Subcutaneous adipose tissue (tissue), 4 donors: ENCODE data around the gene FERMT2. TPM values are rescaled to one million over a fixed set of nuclear protein-coding genes. Genes with fewer than 3 reads are reported as not detected.

Experiments
- CTCF ChIP-seq: fragments of 450-650 bp; IDR thresholded peaks from one replicate; pipeline ENCODE4 v1.5.1; 2016; ENCODE audit warnings: low read depth, mild to moderate bottlenecking, control low read depth, antibody characterized with exemption, moderate library complexity
- total RNA-seq, 4 donors: library from RNA; depleted of rRNA; stranded (reverse); fragments of >200 nt; gene quantifications; one replicate each; pipeline ENCODE4 v1.1.0, GENCODE V29; 2016

Gene FERMT2
- total RNA-seq, 4 donors from 2014 or later: 154 to 252 (median 206) TPM

GRCh38 chr14:52987042-52987441 is 36.2 kb upstream of the FERMT2 start:
- TF ChIP-seq CTCF: no peak

GRCh38 chr14:52977798-52978197 is 26.9 kb upstream of the FERMT2 start:
- no peak for TF ChIP-seq CTCF

GRCh38 chr14:52974406-52974805 is 23.6 kb upstream of the FERMT2 start:
- no peak for TF ChIP-seq CTCF

GRCh38 chr14:52961060-52961639 is 10.3 kb upstream of the FERMT2 start:
- TF ChIP-seq CTCF: no peak

GRCh38 chr14:52960627-52961026 is 9.8 kb upstream of the FERMT2 start:
- no peak for TF ChIP-seq CTCF

- TF ChIP-seq CTCF: no peak
Measured at GRCh38 chr14:52954346-52955214, 3.7 kb upstream of the FERMT2 start.

GRCh38 chr14:52951681-52952554 is 1.1 kb upstream of the FERMT2 start:
- no peak for TF ChIP-seq CTCF
